K562 (cell line): ENCODE measurements around the gene UMAD1. TPM values are rescaled to one million over a fixed set of nuclear protein-coding genes. Genes with fewer than 3 reads are reported as not detected.
A peak's percentile ranks its signal among the peaks of the same experiment; 100 is the strongest.

Experiments
- ATAC-seq: fragments of 200-7000 bp; cut with Tn5 transposase; 3 replicates; pipeline ENCODE4 v1.9.1; 2020; ENCODE audit warnings: moderate library complexity
- BruUV-seq: library from RNA; stranded (reverse); fragments of 400-500 nt; replicated peaks from 2 replicates; lab custom pipeline; 2021; lab: Mats Ljungman, UMichigan
- CTCF ChIA-PET: fragments of 300-600 bp; formaldehyde crosslinking; extraction: SDS; loops from one replicate; lab custom pipeline; 2021; ENCODE audit warnings: low intra/inter-chr PET ratio; lab: Yijun Ruan, JAX
- POLR2A ChIA-PET: fragments of 300-600, 350-650 bp; sonication (Branson Sonifier 250); formaldehyde crosslinking; extraction: SDS; loops from one replicate; lab custom pipeline; 2021; ENCODE audit warnings: antibody characterized with exemption, inconsistent platforms; lab: Yijun Ruan, JAX
- DNase-seq, 4 experiments: peaks; one replicate each; pipeline versions ENCODE4 v3.0.0 to v3.0.0-alpha.2; 2011 to 2018; ENCODE audit warnings: low spot score in 3 of 4, mixed read lengths in 3 of 4; ENCODE audit errors: extremely low read depth in 1 of 4
- FAIRE-seq: peaks from 2 replicates; lab custom pipeline; 2011; peaks lifted over from hg19 to GRCh38; lab: Jason Lieb, UNC
- H2AFZ ChIP-seq: 2 replicates; pipeline ENCODE4 v1.6.0; 2011; ENCODE audit warnings: low read depth, low read length, control low read depth, inconsistent platforms
- H3K27ac ChIP-seq: fragments of 200-600 bp; 3 replicates; pipeline ENCODE4 v1.8.0; 2011; ENCODE audit warnings: low read depth, mild to moderate bottlenecking, control low read depth, inconsistent platforms, low read length, moderate library complexity, mixed read lengths; ENCODE audit errors: extremely low read depth
- H3K27me3 ChIP-seq, 2 experiments: fragments of 300-600 bp in 1 of 2; 2 replicates in 1 of 2; 3 replicates in 1 of 2; pipeline versions ENCODE4 v1.6.0 to v1.8.0; 2011; ENCODE audit warnings: inconsistent platforms in 2 of 2, low read length in 2 of 2, mild to moderate bottlenecking in 1 of 2, mixed read lengths in 1 of 2, moderate library complexity in 1 of 2; ENCODE audit not compliant: control insufficient read depth in 2 of 2, insufficient read depth in 2 of 2
- H3K36me3 ChIP-seq: fragments of 300-600 bp; 3 replicates; pipeline ENCODE4 v1.8.0; 2011; ENCODE audit warnings: mild to moderate bottlenecking, low read length, inconsistent platforms; ENCODE audit not compliant: control insufficient read depth, insufficient read depth
- H3K4me1 ChIP-seq, 2 experiments: fragments of 200-600 bp in 1 of 2; replicated peaks in 1 of 2; 2 replicates in 1 of 2; 3 replicates in 1 of 2; pipeline versions ENCODE4 v1.5.1 to v1.8.0; 2011; ENCODE audit warnings: inconsistent platforms in 2 of 2, low read length in 2 of 2, mild to moderate bottlenecking in 1 of 2, mixed read lengths in 1 of 2, moderate library complexity in 1 of 2; ENCODE audit not compliant: control insufficient read depth in 2 of 2, insufficient read depth in 2 of 2
- H3K4me2 ChIP-seq: 2 replicates; pipeline ENCODE4 v1.6.1; 2011; ENCODE audit warnings: low read length, control low read depth, inconsistent platforms, mixed read lengths; ENCODE audit not compliant: insufficient read depth
- H3K4me3 ChIP-seq: fragments of 200-600 bp; sonication (generic), shearing (Covaris generic); 2 replicates; pipeline ENCODE4 v1.5.1; 2016; ENCODE audit warnings: control low read depth, inconsistent platforms
- H3K79me2 ChIP-seq: fragments of 200-600 bp; 3 replicates; pipeline ENCODE4 v1.8.0; 2011; ENCODE audit warnings: low read length, inconsistent platforms; ENCODE audit not compliant: control insufficient read depth, insufficient read depth
- H3K9ac ChIP-seq, 2 experiments: 2 replicates each; pipeline versions ENCODE4 v1.6.0 to v1.6.1; 2011; ENCODE audit warnings: low read depth in 2 of 2, low read length in 2 of 2, control low read depth in 1 of 2, inconsistent platforms in 1 of 2, mild to moderate bottlenecking in 1 of 2, mixed read lengths in 1 of 2; ENCODE audit not compliant: insufficient read depth in 1 of 2
- H3K9me1 ChIP-seq: one replicate; pipeline ENCODE4 v1.6.0; 2011; ENCODE audit warnings: inconsistent platforms, mild to moderate bottlenecking, low read length, moderate library complexity; ENCODE audit not compliant: control insufficient read depth, insufficient read depth
- H3K9me3 ChIP-seq: replicated peaks from 2 replicates; pipeline ENCODE4 v1.5.1; 2011; ENCODE audit warnings: low read depth, low read length, inconsistent platforms; ENCODE audit not compliant: control insufficient read depth, insufficient read depth
- H4K20me1 ChIP-seq: replicated peaks from 2 replicates; pipeline ENCODE4 v1.6.1; 2011; ENCODE audit warnings: low read length, inconsistent platforms, mixed read lengths; ENCODE audit not compliant: control insufficient read depth, insufficient read depth
- MAFF ChIP-seq: IDR thresholded peaks from 2 replicates; pipeline ENCODE4 v1.6.1; 2012; ENCODE audit warnings: low read length, improper control_type of control experiment
- ZBTB40 ChIP-seq, 2 experiments: fragments of 450-650 bp in 1 of 2; sonication (generic) in 1 of 2; formaldehyde crosslinking in 1 of 2; IDR thresholded peaks; 2 replicates each; pipeline versions ENCODE4 v1.7.1 to v1.9.0; 2016 to 2022; ENCODE audit warnings: inconsistent platforms in 1 of 2, mild to moderate bottlenecking in 1 of 2, missing genetic modification reagents in 1 of 2
- WGBS: fragments of 100-300 bp; shearing (Covaris generic); methylation state at CpG from one replicate; pipeline ENCODE4 v1.1.6; 2016; ENCODE audit warnings: low coverage, mixed read lengths; ENCODE audit not compliant: insufficient coverage; ENCODE audit errors: missing lambda C conversion rate; 5-methylcytosine and 5-hydroxymethylcytosine counted together
- in situ Hi-C: fragments of 300-500 bp; cut with MboI; formaldehyde crosslinking; loops from 4 replicates; pipeline ENCODE4 v1.15.0; 2018; ENCODE audit warnings: inconsistent platforms, mixed read lengths
- intact Hi-C: fragments of 100-400 bp; cut with micrococcal nuclease; formaldehyde crosslinking; loops from 2 replicates; pipeline ENCODE4 v1.14.2; 2022
- polyA plus RNA-seq, 8 experiments: library from polyadenylated mRNA; depleted of rRNA in 4 of 8; stranded (reverse) in 5 of 8; unstranded in 3 of 8; fragments of >200 nt; fragmentation: Nextera tagmentation in 2 of 8; fragmentation: Illumina TruSeq in 1 of 8; extraction: Ambion mirVana in 2 of 8; extraction: Trizol in 1 of 8; gene quantifications; 2 replicates each; pipeline versions ENCODE4 v1.2.1 to v1.2.3, GENCODE V29; 2011 to 2014; ENCODE audit warnings: inconsistent platforms in 1 of 8, missing spikeins in 1 of 8
- total RNA-seq, 7 experiments: library from RNA; depleted of rRNA in 6 of 7; stranded (reverse); fragments of >200 nt in 6 of 7; fragmentation: Illumina TruSeq in 2 of 7; extraction: Trizol in 2 of 7; gene quantifications; 2 replicates each; pipeline versions ENCODE4 v1.2.1 to v1.2.3, GENCODE V29; 2011 to 2021; ENCODE audit warnings: low replicate concordance in 1 of 7

UMAD1 gene
- total and polyA plus RNA-seq, 9 of the 15 experiments (the other 6 are each of a cell fraction or from before 2014, with no cell fraction given), result 9.0 to 26.7 (median 13.3) TPM

DNA sequence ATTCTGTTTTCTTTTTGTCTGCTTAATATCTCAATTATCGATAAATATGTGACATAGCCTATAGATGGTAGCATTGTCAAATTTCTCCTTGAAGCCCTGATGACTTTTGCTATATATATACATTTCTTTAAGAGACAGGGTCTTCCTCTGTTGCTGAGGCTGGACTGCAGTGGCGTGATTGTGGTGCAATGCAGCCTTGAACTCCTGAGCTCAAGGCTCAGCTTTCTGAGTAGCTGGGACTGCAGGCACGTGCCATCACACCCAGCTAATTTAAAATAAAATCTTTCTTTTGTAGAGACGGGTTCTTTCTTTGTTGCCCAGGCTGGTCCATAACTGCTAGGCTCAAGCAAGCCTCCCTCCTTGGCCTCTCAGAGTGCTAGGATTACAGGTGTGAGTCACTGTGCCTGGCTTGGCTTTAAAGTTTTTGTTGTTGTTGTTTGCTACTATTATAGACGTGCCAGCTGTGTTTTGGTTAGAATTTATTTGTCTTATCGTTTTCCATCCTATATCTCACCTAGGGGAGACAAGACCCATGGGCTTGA lies 7.0 kb downstream of the UMAD1 start:
- in situ Hi-C loops (no loop called here), intact Hi-C loops (no loop called here)
- Histone ChIP-seq H2AFZ (no peak overlapping the region), H4K20me1 (no peaks in the 10 kb centered on the region), H3K36me3 (peaks cover 4% of the 10 kb centered on the region; the same call in 2 of the 3 replicates), H3K9me3 (0 out of 2 replicates have a peak, but pooled peaks cover 2% of the 10 kb centered on the region), H3K9me1 (no peaks in the 10 kb centered on the region), H3K79me2 (peaks cover 25% of the 10 kb centered on the region), H3K9ac (0 out of 4 replicates have a peak overlapping the region, but pooled peaks of 1 of the 2 experiments have one; percentile 18), H3K4me2 (no peak overlapping the region), H3K27ac (no peak overlapping the region), H3K27me3 (no peaks in the 10 kb centered on the region), H3K4me1 (no peaks in the 10 kb centered on the region; a peak in 1 of 5 replicates), H3K4me3 (no peak overlapping the region)
- ChIA-PET CTCF (no interaction called here), POLR2A (interaction anchor here (0.6 to 1.3 kb wide), 2 partner anchors 11 to 404 kb away, joined by 3 to 5 read pairs; no protein-coding TSS in a partner anchor)
- FAIRE-seq, result no peak
- peak; percentile 25; the same call in 1 of the 2 replicates for TF ChIP-seq ZBTB40 (IDR thresholded peaks at IDR 0.05)
- TF ChIP-seq ZBTB40 (CRISPR knock-in tag; IDR thresholded peaks at IDR 0.05), result no peak
- no peak for TF ChIP-seq MAFF
- 38% methylated on average over 6 of the region's 6 CpGs for WGBS
- DNase-seq, result no peak
- ATAC-seq, result 0 out of 3 replicates have a peak, but pooled peaks have one; percentile 26
- no TSS peak for BruUV-seq
